Peyer's patch (tissue), 4 donors: Measurements from ENCODE around the gene NCKAP5L. TPM values are rescaled to one million over a fixed set of nuclear protein-coding genes. Genes with fewer than 3 reads are reported as not detected.

ENCODE experiments used
- DNase-seq, 3 donors: peaks; one replicate each; pipeline ENCODE4 v3.0.0-alpha.2; 2017 to 2019
- H3K27ac ChIP-seq, 4 donors: fragments of 200-600 bp; sonication (generic); one replicate each; pipeline ENCODE4 v1.5.1; 2016 to 2019
- H3K27me3 ChIP-seq, 2 donors: fragments of 200-600 bp; sonication (generic); one replicate each; pipeline ENCODE4 v1.5.1; 2019
- H3K36me3 ChIP-seq, 3 donors: fragments of 200-600 bp; sonication (generic); one replicate each; pipeline ENCODE4 v1.5.1; 2016 to 2019
- H3K4me1 ChIP-seq, 4 donors: fragments of 200-600 bp; sonication (generic); one replicate each; pipeline ENCODE4 v1.5.1; 2016 to 2019
- H3K4me3 ChIP-seq, 4 donors: fragments of 200-600 bp; sonication (generic); 1 replicate in 3 of 4; 2 replicates in 1 of 4; pipeline ENCODE4 v1.5.1; 2016 to 2019; ENCODE audit warnings: mild to moderate bottlenecking in 1 of 4
- H3K9me3 ChIP-seq, 4 donors: fragments of 200-600 bp; sonication (generic); one replicate each; pipeline ENCODE4 v1.5.1; 2016 to 2019; ENCODE audit warnings: mild to moderate bottlenecking in 1 of 4
- POLR2A ChIP-seq, 2 donors: fragments of 450-650 bp; IDR thresholded peaks; one replicate each; pipeline ENCODE4 v1.5.1; 2017; ENCODE audit warnings: antibody characterized with exemption in 2 of 2, mild to moderate bottlenecking in 2 of 2, moderate library complexity in 2 of 2
- total RNA-seq, 4 donors: library from RNA; depleted of rRNA; stranded (reverse); fragments of >200 nt; gene quantifications; one replicate each; pipeline ENCODE4 v1.1.0, GENCODE V29; 2016
- TF ChIP-seq, protein P1 (sequence below), 6 experiments: fragments of 450-650 bp in 4 of 6; fragments of 200-600 bp in 2 of 6; sonication (generic) in 1 of 6; IDR thresholded peaks; one replicate each; pipeline ENCODE4 v1.5.1; 2017 to 2019; ENCODE audit warnings: antibody characterized with exemption in 6 of 6, mild to moderate bottlenecking in 3 of 6, moderate library complexity in 1 of 6

The NCKAP5L gene
- total RNA-seq, 4 donors from 2014 or later: 3.3 to 16.5 (median 7.5) TPM

GRCh38 chr12:49823951-49824350 lies 4.3 kb downstream of the NCKAP5L start:
- Histone ChIP-seq H3K4me1 (peaks cover 0 to 51% (median 3%) of the 10 kb centered on the region in 4 donors), H3K27ac (no peak overlapping the region), H3K36me3 (no peaks in the 10 kb centered on the region), H3K4me3 (no peak overlapping the region), H3K9me3 (no peaks in the 10 kb centered on the region), H3K27me3 (no peaks in the 10 kb centered on the region)
- DNase-seq: no peak
- TF ChIP-seq, protein P1, sequence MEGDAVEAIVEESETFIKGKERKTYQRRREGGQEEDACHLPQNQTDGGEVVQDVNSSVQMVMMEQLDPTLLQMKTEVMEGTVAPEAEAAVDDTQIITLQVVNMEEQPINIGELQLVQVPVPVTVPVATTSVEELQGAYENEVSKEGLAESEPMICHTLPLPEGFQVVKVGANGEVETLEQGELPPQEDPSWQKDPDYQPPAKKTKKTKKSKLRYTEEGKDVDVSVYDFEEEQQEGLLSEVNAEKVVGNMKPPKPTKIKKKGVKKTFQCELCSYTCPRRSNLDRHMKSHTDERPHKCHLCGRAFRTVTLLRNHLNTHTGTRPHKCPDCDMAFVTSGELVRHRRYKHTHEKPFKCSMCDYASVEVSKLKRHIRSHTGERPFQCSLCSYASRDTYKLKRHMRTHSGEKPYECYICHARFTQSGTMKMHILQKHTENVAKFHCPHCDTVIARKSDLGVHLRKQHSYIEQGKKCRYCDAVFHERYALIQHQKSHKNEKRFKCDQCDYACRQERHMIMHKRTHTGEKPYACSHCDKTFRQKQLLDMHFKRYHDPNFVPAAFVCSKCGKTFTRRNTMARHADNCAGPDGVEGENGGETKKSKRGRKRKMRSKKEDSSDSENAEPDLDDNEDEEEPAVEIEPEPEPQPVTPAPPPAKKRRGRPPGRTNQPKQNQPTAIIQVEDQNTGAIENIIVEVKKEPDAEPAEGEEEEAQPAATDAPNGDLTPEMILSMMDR (IDR thresholded peaks at IDR 0.05): no peak
- TF ChIP-seq POLR2A (IDR thresholded peaks at IDR 0.05): no peak

DNA sequence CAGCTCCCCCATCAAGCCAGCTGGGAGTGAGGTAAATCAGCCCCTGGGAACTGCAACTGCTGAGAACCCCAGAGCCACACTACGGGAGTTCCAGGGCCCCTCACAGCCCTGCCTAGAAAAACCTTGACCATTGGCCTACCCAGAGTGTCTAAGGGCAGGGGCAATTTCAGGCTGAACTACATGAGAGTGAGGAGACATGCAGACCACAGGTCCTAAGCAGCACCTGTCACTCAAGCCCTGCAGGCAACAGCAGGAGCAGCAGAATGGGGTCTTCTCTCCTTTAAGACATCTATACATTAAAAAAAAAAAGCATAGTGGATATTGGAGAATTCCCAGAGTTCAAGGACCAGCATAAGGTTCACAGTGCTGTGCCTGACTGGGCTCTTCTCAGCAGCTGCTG lies 4.9 kb downstream of the NCKAP5L start:
- Histone ChIP-seq H3K4me1 (peaks cover 0 to 47% (median 3%) of the 10 kb centered on the region in 4 donors), H3K36me3 (no peaks in the 10 kb centered on the region), H3K9me3 (no peaks in the 10 kb centered on the region), H3K4me3 (no peak overlapping the region), H3K27me3 (no peaks in the 10 kb centered on the region), H3K27ac (no peak overlapping the region)
- no peak for DNase-seq
- no peak for TF ChIP-seq POLR2A (IDR thresholded peaks at IDR 0.05)
- TF ChIP-seq, protein P1 (IDR thresholded peaks at IDR 0.05): no peak

- H3K27ac ChIP-seq: no peak overlapping the region
These were observed 6.6 kb downstream of the NCKAP5L start for GRCh38 chr12:49821373-49822287.

DNA sequence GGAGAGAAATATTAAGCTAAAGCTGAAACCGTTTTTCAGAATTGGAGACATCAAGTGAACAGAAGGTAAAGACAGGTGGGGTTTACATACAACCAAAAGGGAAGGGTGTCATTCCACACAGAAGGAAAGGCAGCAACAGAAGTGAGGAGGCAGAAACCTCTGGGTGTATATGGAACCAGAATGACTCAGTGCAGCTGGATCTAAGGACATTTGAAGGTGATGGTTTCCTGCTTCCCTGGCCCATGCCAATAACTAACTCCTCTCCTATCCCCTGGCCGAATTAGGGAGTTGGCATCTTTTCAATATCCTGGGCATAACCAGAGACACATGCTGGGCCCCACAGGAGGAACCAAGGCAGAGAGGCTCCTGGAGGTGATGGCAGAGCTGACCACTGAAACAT lies 8.4 kb downstream of the NCKAP5L start:
- no peaks in the 10 kb centered on the region for H3K27me3 ChIP-seq
- peaks cover 0 to 21% (median 3%) of the 10 kb centered on the region in 4 donors for H3K4me1 ChIP-seq
- H3K36me3 ChIP-seq: no peaks in the 10 kb centered on the region
- no peak overlapping the region for H3K27ac ChIP-seq
- no peak for DNase-seq
- TF ChIP-seq, protein P1 (IDR thresholded peaks at IDR 0.05): no peak
- no peak for TF ChIP-seq POLR2A (IDR thresholded peaks at IDR 0.05)
- H3K4me3 ChIP-seq: no peak overlapping the region
- H3K9me3 ChIP-seq: no peaks in the 10 kb centered on the region

More at GRCh38 chr12:49821373-49822287, 6.6 kb downstream of the NCKAP5L start:
- TF ChIP-seq POLR2A (IDR thresholded peaks at IDR 0.05): no peak
- TF ChIP-seq, protein P1 (IDR thresholded peaks at IDR 0.05): no peak
- H3K36me3 ChIP-seq: no peaks in the 10 kb centered on the region
- H3K27me3 ChIP-seq: no peaks in the 10 kb centered on the region
- DNase-seq: no peak
- H3K4me1 ChIP-seq: peaks cover 0 to 39% (median 3%) of the 10 kb centered on the region in 4 donors
- no peak overlapping the region for H3K4me3 ChIP-seq
- H3K9me3 ChIP-seq: no peaks in the 10 kb centered on the region

GRCh38 chr12:49818241-49818895 lies 9.8 kb downstream of the NCKAP5L start:
- DNase-seq: no peak
- Histone ChIP-seq H3K9me3 (no peaks in the 10 kb centered on the region), H3K4me1 (peaks cover 0 to 10% (median 3%) of the 10 kb centered on the region in 4 donors), H3K27me3 (no peaks in the 10 kb centered on the region), H3K27ac (no peak overlapping the region), H3K36me3 (no peaks in the 10 kb centered on the region), H3K4me3 (no peak overlapping the region)
- no peak for TF ChIP-seq POLR2A (IDR thresholded peaks at IDR 0.05)
- TF ChIP-seq, protein P1 (IDR thresholded peaks at IDR 0.05): no peak
